ENCODE results near the gene NAGK.

GRCh38 chr2:71121479-71121878 is 53.0 kb downstream of the NAGK start:
- TF ChIP-seq, protein P1, sequence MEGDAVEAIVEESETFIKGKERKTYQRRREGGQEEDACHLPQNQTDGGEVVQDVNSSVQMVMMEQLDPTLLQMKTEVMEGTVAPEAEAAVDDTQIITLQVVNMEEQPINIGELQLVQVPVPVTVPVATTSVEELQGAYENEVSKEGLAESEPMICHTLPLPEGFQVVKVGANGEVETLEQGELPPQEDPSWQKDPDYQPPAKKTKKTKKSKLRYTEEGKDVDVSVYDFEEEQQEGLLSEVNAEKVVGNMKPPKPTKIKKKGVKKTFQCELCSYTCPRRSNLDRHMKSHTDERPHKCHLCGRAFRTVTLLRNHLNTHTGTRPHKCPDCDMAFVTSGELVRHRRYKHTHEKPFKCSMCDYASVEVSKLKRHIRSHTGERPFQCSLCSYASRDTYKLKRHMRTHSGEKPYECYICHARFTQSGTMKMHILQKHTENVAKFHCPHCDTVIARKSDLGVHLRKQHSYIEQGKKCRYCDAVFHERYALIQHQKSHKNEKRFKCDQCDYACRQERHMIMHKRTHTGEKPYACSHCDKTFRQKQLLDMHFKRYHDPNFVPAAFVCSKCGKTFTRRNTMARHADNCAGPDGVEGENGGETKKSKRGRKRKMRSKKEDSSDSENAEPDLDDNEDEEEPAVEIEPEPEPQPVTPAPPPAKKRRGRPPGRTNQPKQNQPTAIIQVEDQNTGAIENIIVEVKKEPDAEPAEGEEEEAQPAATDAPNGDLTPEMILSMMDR (IDR thresholded peaks at IDR 0.05): no peak
- TF ChIP-seq POLR2A (IDR thresholded peaks at IDR 0.05): no peak

All from thyroid gland (tissue), 4 donors.